ENCODE results near the gene C1orf226. TPM values are rescaled to one million over a fixed set of nuclear protein-coding genes. Genes with fewer than 3 reads are reported as not detected.

C1orf226 gene
- total RNA-seq, 1 donor = 0.09 TPM

DNA sequence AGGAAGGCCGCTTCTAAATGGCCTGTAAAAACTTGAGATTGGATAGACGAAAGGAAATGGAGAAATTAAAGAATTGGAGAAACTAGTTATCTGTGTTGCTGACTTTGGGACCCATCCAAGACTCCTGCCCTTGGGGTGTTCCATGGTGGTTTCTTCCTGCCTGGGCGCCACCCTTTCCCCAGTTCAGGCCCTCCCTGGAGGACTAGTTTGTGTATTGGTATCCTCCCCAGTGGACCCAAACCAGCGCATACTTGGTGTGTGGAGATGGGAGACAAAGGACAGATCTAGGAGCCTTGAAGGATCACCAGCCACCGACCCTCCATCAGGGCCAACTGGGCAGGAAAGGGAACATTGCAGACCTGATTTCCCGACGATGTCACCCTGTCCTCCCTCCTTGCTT is 12.0 kb upstream of the C1orf226 start:
- no peak overlapping the region for H3K4me3 ChIP-seq (ENCODE audit: low read depth, low read length)
- TF ChIP-seq, protein P1, sequence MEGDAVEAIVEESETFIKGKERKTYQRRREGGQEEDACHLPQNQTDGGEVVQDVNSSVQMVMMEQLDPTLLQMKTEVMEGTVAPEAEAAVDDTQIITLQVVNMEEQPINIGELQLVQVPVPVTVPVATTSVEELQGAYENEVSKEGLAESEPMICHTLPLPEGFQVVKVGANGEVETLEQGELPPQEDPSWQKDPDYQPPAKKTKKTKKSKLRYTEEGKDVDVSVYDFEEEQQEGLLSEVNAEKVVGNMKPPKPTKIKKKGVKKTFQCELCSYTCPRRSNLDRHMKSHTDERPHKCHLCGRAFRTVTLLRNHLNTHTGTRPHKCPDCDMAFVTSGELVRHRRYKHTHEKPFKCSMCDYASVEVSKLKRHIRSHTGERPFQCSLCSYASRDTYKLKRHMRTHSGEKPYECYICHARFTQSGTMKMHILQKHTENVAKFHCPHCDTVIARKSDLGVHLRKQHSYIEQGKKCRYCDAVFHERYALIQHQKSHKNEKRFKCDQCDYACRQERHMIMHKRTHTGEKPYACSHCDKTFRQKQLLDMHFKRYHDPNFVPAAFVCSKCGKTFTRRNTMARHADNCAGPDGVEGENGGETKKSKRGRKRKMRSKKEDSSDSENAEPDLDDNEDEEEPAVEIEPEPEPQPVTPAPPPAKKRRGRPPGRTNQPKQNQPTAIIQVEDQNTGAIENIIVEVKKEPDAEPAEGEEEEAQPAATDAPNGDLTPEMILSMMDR (IDR thresholded peaks at IDR 0.05; ENCODE audit: insufficient read depth, low read length) = no peak
- DNase-seq (ENCODE audit: low read depth) = no peak

DNA sequence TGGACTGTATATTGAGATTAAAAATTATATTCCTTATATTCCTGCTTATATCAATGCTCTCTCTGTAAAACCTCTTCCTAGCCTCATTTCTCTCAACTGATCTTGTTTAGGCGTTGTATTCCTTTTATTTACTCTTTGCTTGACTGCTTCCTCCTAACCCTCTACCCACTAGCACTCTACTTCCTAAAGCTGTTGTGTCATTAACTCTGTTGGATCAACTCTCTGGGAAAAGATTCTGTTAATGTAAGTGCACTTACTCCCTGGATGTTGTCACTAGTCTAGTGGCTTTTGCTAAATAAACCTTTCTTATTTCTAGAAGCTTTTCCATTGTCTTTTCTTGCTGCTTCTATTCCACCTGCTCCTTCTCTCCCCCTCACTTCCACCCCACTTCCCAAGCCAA is 11.4 kb upstream of the C1orf226 start:
- H3K4me3 ChIP-seq (ENCODE audit: low read depth, low read length) = no peak overlapping the region
- TF ChIP-seq, protein P1 (IDR thresholded peaks at IDR 0.05; ENCODE audit: insufficient read depth, low read length) = no peak
- no peak for DNase-seq (ENCODE audit: low read depth)

DNA sequence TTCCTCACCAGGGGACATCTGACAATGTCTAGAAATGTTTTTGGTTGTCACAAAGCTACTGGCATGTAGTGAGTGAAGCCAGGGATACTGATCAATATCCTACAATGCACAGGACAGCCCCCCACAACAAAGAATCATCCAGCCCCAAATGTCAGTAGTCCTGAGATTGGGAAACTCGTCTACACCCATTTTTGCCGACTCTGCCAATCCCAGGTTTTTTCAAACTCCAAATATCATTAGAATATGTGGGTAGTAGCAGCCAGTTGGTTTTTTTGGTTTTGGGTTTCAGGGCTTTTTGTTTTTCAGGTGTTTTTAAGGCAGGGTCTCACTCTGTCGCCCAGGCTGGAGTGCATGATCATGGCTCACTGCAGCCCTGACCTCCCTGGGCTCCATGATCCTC is 10.8 kb upstream of the C1orf226 start:
- TF ChIP-seq, protein P1 (IDR thresholded peaks at IDR 0.05; ENCODE audit: insufficient read depth, low read length) = no peak
- DNase-seq (ENCODE audit: low read depth) = no peak
- no peak overlapping the region for H3K4me3 ChIP-seq (ENCODE audit: low read depth, low read length)

DNA sequence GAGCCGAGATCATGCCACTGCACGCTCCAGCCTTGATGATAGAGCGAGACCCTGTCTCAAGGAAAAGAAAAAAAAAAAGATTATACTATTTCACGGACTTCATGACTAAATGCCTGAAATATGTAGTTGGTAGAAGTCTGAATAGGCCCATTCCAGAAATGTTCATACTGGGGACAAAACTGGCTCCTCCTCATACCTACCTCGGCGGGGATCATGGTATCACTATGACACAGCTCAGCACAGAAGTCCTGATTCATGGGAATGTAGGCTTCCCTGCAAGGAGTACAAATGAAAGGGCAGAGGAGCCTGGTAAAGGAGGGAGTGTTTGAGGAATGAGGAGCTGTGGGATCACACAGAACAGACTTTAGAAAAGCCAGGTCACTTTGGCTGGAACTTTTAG is 9.9 kb upstream of the C1orf226 start:
- no peak for DNase-seq (ENCODE audit: low read depth)
- H3K4me3 ChIP-seq (ENCODE audit: low read depth, low read length) = no peak overlapping the region
- TF ChIP-seq, protein P1 (IDR thresholded peaks at IDR 0.05; ENCODE audit: insufficient read depth, low read length) = no peak

DNA sequence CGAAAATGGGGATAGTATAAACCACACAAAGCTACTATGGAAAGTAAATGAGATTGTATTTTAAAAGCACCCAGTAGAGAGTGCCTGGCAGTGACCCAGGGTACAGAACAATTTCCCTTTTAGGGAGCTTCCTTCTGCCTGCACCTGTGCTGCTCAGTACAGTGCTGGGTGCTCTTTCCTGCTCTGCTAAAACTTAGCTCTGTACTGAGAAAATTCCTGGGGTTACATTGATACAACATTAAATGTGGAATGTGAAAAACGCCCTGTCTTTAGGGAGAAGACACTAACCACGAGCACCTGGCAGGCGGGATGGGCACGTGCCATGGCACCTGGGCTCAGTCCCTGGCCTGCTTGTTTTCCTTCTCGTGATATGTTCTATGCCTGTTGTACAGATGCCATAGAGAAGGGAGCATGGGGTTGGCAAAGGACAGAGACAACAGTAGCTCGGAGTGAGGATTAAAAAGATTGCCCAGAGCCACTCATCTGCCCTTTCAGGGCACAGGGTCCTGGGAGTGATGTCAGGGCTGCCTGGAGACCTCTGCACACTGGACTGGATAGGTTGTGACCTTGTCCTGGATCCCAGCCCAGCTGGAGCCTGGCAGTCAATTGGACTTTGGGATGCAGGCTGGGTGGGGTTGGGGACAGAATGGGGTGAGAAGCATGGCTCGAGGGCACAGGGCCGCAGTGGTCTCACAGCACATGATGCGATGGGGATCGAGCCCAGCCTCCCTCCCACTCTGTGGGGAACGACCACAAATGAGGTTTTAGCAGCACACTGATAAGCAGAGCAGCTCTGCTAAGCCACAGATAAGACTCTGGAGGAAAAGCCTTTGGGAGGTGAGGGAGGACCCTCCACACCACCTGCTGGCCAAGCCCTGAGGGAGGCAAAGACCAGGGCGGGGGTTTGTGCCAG is 9.1 kb upstream of the C1orf226 start:
- no peak overlapping the region for H3K4me3 ChIP-seq (ENCODE audit: low read depth, low read length)
- TF ChIP-seq, protein P1 (IDR thresholded peaks at IDR 0.05; ENCODE audit: insufficient read depth, low read length) = no peak
- DNase-seq (ENCODE audit: low read depth) = no peak

DNA sequence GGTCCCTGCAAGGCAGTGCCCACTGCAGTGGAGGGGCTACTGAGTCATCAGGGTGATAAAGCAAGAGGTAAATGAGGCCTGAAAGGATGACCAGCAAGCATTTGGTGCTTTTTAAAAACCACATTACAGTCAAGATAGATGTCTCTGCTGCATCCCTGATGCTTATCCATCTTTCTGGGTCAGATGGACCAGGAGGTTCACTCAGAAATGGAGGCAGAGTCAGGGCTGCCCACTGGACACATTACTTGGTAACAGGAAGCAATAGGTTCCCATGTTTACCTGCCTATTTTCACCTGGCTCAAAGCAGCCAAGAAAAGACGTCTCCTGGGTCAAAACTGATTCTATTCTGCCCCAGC is 8.5 kb upstream of the C1orf226 start:
- no peak overlapping the region for H3K4me3 ChIP-seq (ENCODE audit: low read depth, low read length)
- TF ChIP-seq, protein P1 (IDR thresholded peaks at IDR 0.05; ENCODE audit: insufficient read depth, low read length) = no peak
- DNase-seq (ENCODE audit: low read depth) = no peak

All from fibroblast of the aortic adventitia (primary cell).